Measurements from ENCODE around the gene RNF167.
"Not testable (repeated sequence)": the region's sequence is repeated elsewhere in the genome, so short reads cannot be mapped to it uniquely, and the experiment has no call there.

RNF167 gene

DNA sequence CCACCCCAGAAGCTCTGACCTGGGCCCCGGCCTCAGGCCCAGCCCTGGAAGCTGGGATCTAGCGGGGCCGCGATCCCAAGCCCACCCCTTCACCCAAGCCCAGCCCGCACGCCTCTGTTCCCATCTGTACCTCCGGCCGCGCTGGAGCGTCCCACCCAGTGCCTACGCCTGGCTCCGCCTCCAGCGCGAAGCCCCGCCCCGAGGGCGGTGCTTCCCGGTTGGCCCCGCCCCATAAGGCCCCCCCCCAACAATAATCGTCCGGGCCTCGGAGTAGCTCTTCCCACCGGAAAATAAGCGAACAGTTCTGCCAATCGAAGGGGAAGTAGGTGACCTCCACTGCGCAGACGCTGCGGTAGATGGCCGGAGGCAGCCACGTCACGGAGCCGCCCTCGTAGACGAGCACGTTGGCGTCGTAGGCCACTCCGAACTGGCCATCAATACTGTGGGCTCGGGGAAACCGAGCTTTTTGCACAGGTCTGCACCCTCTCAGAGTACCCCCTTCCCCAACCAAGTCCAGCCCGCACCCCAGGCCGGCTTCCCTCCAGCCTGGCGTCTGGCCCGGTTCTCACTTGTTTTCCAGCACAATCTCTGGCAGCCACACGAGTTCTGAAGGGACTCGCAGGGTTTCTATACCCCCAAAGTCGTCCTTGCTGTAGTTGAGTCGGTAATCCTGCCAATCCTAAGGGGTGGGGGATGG is 38.3 kb upstream of the RNF167 start:
- H3K9me2 ChIP-seq (replicated peaks; ENCODE audit: insufficient read depth, low read length), result no peaks in the 10 kb centered on the region
- H4K20me1 ChIP-seq (ENCODE audit: insufficient read depth, low read length), result no peaks in the 10 kb centered on the region
- no peak overlapping the region for H3K9ac ChIP-seq (ENCODE audit: low read length)
- no peaks in the 10 kb centered on the region for H3K36me3 ChIP-seq (replicated peaks; ENCODE audit: insufficient read depth, low read length)
- H3F3A ChIP-seq (ENCODE audit: insufficient read depth, low read length), result peaks cover 11% of the 10 kb centered on the region
- no peaks in the 10 kb centered on the region for H3K79me2 ChIP-seq (ENCODE audit: low read length)
- no peak overlapping the region for H3K4me3 ChIP-seq (ENCODE audit: low read length)
- DNase-seq, result no peak
- no peak overlapping the region for H3K27ac ChIP-seq (ENCODE audit: low read length)
- H3K4me1 ChIP-seq (ENCODE audit: low read length), result peaks cover 12% of the 10 kb centered on the region
- no peak for TF ChIP-seq EZH2phosphoT487 (IDR thresholded peaks at IDR 0.05; ENCODE audit: low read length)
- TF ChIP-seq EZH2 (optimal IDR thresholded peaks at IDR 0.05; ENCODE audit: low read depth, low read length), result no peak
- TF ChIP-seq, protein P1, sequence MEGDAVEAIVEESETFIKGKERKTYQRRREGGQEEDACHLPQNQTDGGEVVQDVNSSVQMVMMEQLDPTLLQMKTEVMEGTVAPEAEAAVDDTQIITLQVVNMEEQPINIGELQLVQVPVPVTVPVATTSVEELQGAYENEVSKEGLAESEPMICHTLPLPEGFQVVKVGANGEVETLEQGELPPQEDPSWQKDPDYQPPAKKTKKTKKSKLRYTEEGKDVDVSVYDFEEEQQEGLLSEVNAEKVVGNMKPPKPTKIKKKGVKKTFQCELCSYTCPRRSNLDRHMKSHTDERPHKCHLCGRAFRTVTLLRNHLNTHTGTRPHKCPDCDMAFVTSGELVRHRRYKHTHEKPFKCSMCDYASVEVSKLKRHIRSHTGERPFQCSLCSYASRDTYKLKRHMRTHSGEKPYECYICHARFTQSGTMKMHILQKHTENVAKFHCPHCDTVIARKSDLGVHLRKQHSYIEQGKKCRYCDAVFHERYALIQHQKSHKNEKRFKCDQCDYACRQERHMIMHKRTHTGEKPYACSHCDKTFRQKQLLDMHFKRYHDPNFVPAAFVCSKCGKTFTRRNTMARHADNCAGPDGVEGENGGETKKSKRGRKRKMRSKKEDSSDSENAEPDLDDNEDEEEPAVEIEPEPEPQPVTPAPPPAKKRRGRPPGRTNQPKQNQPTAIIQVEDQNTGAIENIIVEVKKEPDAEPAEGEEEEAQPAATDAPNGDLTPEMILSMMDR (IDR thresholded peaks at IDR 0.05; ENCODE audit: low read length), result no peak
- H3K27me3 ChIP-seq (replicated peaks; ENCODE audit: insufficient read depth, low read length), result no peaks in the 10 kb centered on the region
- no peaks in the 10 kb centered on the region for H3K9me3 ChIP-seq (replicated peaks; ENCODE audit: insufficient read depth, low read length)
- H3K4me2 ChIP-seq (ENCODE audit: low read depth, low read length), result no peak overlapping the region
- H2AFZ ChIP-seq (ENCODE audit: low read length), result no peak overlapping the region

DNA sequence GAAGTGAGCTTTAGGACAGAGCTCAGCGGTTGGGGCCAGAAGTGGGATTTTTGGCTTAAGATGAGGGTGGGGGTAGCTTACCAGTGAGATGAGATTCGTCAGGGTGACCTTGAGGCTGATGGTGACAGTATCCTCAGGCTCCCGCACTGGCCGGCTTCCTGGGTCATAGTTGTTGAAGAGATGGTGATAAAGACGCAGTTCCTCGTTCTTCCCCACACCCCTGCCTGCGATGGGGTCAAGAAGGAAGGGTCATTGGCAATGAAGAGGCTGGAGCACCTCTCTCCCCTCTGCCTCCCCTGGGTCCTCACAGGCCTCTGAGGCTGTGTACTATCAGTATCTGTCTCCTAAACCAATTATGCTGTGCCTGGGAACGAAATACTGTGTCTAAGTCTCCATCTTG is 37.5 kb upstream of the RNF167 start:
- no peaks in the 10 kb centered on the region for H3K9me3 ChIP-seq (replicated peaks; ENCODE audit: insufficient read depth, low read length)
- peaks cover 11% of the 10 kb centered on the region for H3F3A ChIP-seq (ENCODE audit: insufficient read depth, low read length)
- H3K79me2 ChIP-seq (ENCODE audit: low read length), result no peaks in the 10 kb centered on the region
- H3K27me3 ChIP-seq (replicated peaks; ENCODE audit: insufficient read depth, low read length), result no peaks in the 10 kb centered on the region
- H3K4me3 ChIP-seq (ENCODE audit: low read length), result peak overlapping the region; percentile 37; the same call in 1 of the 2 replicates
- TF ChIP-seq, protein P1 (IDR thresholded peaks at IDR 0.05; ENCODE audit: low read length), result no peak
- TF ChIP-seq EZH2 (optimal IDR thresholded peaks at IDR 0.05; ENCODE audit: low read depth, low read length) (no peak), EZH2phosphoT487 (IDR thresholded peaks at IDR 0.05; ENCODE audit: low read length) (no peak)
- DNase-seq, result no peak
- H3K36me3 ChIP-seq (replicated peaks; ENCODE audit: insufficient read depth, low read length), result no peaks in the 10 kb centered on the region
- H3K9ac ChIP-seq (ENCODE audit: low read length), result no peak overlapping the region
- H2AFZ ChIP-seq (ENCODE audit: low read length), result peak overlapping the region; percentile 43
- no peak overlapping the region; the same call in 1 of the 2 replicates for H3K27ac ChIP-seq (ENCODE audit: low read length)
- H3K9me2 ChIP-seq (replicated peaks; ENCODE audit: insufficient read depth, low read length), result no peaks in the 10 kb centered on the region
- H3K4me2 ChIP-seq (ENCODE audit: low read depth, low read length), result peak overlapping the region; percentile 77
- H4K20me1 ChIP-seq (ENCODE audit: insufficient read depth, low read length), result no peaks in the 10 kb centered on the region
- H3K4me1 ChIP-seq (ENCODE audit: low read length), result peaks cover 12% of the 10 kb centered on the region

DNA sequence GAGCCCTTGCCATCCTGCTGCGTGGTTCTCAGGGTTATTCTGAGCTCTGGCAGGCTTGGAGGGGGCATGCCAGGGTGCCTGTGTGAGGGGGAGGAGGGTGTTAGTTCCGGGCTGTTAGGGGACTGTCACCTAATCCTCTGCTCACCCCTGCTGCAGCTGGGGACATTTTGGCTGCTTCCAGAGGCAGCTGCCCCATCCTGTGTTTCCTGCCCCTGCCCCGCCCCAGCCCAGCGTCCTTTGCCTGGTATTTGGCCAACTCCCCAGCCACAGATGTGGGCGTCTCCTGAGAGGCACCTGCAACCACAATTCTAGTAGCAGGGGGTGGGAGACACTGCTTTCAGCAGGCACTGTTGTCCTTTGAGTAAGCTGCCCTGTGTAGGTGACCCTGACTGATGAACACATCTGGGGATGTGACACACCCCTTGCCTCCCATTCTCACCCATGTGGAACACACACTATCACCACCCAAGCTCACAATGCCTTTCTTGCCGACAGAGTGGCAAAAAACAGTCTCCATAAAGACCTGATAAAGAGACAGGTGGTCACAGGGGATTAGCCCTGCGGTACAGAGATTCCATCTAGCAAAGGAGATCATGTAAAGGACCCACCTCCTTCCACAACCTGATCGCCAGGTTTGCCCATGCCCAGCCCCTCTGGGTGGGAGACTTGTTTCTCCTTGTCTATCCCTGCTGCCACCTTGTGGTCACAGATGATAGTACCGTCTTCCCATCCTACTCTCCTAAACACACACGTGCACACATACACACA is 36.8 kb upstream of the RNF167 start, which contains the start of gene CHRNE:
TSS of gene CHRNE (minus strand) at position 48 of the 768 bp plus-strand sequence. CDS start at position 13, 35 bp downstream.
- Histone ChIP-seq H3K79me2 (ENCODE audit: low read length) (no peaks in the 10 kb centered on the region), H3K9me3 (replicated peaks; ENCODE audit: insufficient read depth, low read length) (no peaks in the 10 kb centered on the region), H3K27me3 (replicated peaks; ENCODE audit: insufficient read depth, low read length) (no peaks in the 10 kb centered on the region), H3K4me1 (ENCODE audit: low read length) (peaks cover 12% of the 10 kb centered on the region), H3K4me3 (ENCODE audit: low read length) (peak within 1 kb of the TSS; percentile 37), H4K20me1 (ENCODE audit: insufficient read depth, low read length) (no peaks in the 10 kb centered on the region), H2AFZ (ENCODE audit: low read length) (peak within 1 kb of the TSS; percentile 43), H3K36me3 (replicated peaks; ENCODE audit: insufficient read depth, low read length) (no peaks in the 10 kb centered on the region), H3K9me2 (replicated peaks; ENCODE audit: insufficient read depth, low read length) (no peaks in the 10 kb centered on the region), H3K9ac (ENCODE audit: low read length) (no peak within 1 kb of the TSS), H3F3A (ENCODE audit: insufficient read depth, low read length) (peaks cover 11% of the 10 kb centered on the region), H3K4me2 (ENCODE audit: low read depth, low read length) (peak within 1 kb of the TSS; percentile 77), H3K27ac (ENCODE audit: low read length) (peak within 1 kb of the TSS; percentile 12; the same call in 1 of the 2 replicates)
- no peak for TF ChIP-seq EZH2 (optimal IDR thresholded peaks at IDR 0.05; ENCODE audit: low read depth, low read length)
- TF ChIP-seq, protein P1 (IDR thresholded peaks at IDR 0.05; ENCODE audit: low read length), result peak; percentile 75
- TF ChIP-seq EZH2phosphoT487 (IDR thresholded peaks at IDR 0.05; ENCODE audit: low read length), result no peak
- DNase-seq, result peak; percentile 67

DNA sequence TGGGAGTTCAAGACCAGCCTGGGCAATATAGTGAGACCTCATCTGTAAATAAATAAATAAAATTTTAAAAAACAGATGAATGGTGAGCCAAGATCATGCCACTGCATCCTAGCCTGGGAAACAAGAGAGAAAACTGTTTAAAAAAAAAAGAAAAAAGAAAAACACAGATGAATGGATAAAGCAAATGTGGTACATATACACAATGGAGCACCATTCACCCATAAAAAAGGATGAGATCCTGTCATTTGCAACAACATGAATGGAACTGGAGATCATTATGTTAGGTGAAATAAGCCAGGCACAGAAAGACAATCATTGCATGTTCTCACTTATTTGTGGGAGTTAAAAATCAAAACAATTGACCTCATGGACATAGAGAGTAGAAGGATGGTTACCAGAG is 33.4 kb upstream of the RNF167 start:
- H3K79me2 ChIP-seq (ENCODE audit: low read length); H3K27me3 ChIP-seq (replicated peaks; ENCODE audit: insufficient read depth, low read length); H3K27ac ChIP-seq (ENCODE audit: low read length); H3K9ac ChIP-seq (ENCODE audit: low read length); H3K4me2 ChIP-seq (ENCODE audit: low read depth, low read length); H2AFZ ChIP-seq (ENCODE audit: low read length); H4K20me1 ChIP-seq (ENCODE audit: insufficient read depth, low read length); DNase-seq; H3K9me3 ChIP-seq (replicated peaks; ENCODE audit: insufficient read depth, low read length); H3K9me2 ChIP-seq (replicated peaks; ENCODE audit: insufficient read depth, low read length); H3K4me3 ChIP-seq (ENCODE audit: low read length); H3K36me3 ChIP-seq (replicated peaks; ENCODE audit: insufficient read depth, low read length): not testable (repeated sequence)
- H3F3A ChIP-seq (ENCODE audit: insufficient read depth, low read length), result peaks cover 11% of the 10 kb centered on the region
- peaks cover 12% of the 10 kb centered on the region for H3K4me1 ChIP-seq (ENCODE audit: low read length)

All from MM.1S (cell line).